Measurements from ENCODE around the gene TMEM26.

TMEM26 gene

DNA sequence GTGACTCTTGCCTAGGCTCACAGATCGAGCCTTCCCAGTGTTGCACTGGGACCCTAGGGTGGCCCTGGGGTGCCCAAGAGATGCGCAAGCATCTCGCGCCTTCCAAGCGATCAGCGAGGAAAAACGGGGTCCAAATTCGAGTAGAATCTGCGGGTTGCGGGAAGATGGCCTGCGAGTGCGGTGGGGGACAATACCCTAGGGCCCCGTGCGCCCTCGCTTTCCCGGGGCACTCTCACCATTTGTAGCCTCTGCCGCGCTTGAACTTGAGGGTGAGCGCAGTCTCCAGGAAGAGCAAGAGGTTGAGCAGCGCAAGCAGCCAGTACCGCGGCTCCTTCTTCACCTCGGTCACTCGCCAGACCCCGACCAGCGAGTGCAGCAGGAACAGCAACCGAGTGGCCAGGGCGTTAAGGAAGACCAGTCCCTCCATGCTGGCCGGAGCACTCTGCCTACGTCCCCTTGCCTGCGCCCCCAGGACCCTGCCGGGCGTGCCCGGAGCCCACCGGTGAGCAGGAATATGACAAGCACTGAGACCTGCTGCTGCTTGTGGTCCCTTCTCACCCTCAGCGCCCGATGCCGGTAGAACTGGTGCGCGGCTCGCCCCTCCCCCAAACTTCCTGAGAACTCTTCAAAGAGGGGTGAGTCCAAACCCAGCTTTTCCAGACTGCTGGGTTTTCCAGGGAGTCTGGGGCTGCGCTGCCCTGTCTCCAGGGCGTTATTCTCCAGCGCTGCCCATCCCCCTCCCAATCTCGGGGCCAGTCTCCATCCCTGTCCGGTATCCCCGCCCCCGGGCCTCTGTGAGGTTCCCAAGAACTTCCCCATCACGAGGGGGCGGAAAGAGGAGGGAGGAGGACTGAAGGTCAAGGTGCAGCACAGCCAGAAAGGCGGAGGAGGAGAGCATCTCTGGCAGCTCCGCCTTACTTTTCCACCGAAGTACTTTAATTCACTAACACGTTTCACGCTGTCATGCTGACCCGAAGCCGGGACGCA, at the start of gene TMEM26:
Gene TMEM26, minus strand, starts transcription at position 727 of the 987 bp plus-strand sequence. Its CDS starts 300 bp downstream, at position 427.
- FAIRE-seq = no peak

DNA sequence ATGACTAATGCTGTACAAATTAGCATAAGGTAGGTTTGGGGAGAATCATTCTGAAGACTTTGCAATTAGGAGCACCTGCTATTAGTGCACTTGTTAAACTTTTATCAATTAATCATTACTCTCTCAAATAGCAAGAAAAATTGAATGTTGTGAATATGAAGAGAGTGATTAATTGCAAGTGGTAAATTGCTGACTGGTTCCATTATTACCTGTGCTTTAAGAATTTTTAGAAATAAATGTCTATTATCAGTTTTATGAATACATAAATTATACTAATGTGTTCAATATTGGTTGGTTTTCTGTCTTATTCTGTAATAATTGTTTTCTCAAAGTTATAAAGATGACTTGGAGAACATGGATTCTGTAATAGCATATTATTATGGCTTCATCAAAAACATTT, 47.3 kb upstream of the TMEM26 start:
- no peak for FAIRE-seq

DNA sequence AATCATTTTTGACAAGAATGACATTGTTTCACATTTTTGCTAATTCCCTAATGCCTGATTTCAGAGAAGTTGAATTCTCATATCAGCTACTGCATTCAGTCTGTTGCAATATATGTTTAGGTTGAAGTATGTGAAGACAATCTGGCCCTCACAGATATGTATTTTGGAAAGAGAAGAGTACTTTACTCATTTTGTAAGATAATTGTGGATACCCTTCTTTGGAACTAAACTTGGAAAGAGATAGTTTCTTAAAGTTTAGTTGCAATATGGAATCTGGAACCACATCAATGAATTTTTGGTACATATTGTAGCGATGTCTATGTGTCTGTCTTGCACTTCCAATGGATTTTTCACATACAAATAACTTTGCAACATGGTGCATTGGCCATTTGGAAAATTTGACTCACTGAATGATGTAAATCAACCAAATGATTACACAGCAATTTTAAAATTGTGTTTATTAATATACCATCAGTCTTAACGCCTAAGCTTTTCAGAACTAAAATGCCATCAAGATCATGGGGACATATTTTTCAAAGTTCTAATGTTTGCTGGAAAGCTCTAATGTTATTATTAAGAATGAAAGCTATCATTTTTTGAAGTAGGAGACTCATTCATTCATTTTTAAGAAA, 39.3 kb upstream of the TMEM26 start:
- FAIRE-seq = no peak

DNA sequence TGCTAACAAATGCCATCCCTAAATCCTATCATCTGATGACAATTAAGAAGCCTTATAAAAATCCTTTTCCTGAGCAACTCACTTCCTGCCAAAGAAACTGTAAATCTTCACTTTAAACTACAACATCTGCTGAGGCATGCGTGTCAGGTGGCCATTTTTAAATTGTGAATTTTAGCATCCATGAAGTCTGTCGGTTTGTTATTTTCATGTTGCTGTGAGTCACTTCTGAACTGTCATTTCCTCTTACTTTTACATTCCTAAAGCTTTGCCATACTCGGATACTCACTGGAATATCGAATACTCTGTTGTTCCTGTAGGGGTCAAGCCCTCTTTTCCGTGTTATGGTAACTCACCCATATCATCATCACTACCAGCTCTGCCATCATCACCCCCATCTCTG, 34.3 kb upstream of the TMEM26 start:
- no peak for FAIRE-seq

DNA sequence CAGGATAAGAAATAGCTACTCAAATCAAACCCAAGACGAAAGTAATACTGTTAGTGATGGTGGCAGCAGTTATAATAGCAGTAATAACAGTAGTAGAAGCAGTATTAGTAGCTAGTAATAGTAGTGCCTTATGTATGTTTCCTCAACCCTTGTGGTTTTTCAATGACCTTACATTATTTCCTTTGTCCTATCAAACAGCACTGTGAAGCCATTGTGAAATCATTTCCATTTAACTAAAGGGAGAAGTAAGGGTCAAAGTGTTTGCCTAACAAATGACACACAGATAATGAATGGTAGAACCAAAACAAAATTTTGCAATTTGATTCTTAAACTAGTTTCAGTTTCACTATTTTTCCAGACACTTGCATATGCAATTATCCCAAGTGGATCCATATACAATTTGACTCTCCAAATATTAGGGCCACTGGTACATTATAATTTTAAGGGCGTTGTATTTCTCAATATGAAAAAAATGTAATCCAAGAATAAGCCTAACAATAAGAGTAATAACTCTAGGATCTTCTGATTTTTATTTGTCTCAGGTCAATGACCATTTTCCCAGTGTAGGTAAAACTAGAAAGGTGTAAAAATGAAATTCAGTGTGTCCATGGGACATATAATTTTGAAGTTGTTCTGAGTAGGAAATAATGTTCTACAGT, 33.7 kb upstream of the TMEM26 start:
- no peak for FAIRE-seq

DNA sequence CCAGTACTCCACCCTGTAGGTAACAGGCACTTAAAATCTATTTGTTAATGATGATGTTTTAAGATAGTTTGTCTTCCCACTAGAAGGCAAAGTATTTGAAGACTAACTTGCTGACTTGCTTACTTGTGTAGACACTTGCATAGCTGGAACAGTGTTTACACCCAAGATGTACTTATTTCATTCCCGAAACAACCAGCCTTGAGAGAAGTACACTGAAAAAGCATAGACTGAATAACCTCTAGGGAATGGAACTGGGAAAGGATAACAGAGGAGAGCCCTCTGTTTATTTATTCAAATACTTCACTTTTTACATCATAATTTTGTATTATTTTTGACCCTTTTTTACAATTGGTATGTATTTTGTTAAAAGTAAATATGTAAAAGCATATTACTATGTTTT, 33.1 kb upstream of the TMEM26 start:
- FAIRE-seq = no peak

DNA sequence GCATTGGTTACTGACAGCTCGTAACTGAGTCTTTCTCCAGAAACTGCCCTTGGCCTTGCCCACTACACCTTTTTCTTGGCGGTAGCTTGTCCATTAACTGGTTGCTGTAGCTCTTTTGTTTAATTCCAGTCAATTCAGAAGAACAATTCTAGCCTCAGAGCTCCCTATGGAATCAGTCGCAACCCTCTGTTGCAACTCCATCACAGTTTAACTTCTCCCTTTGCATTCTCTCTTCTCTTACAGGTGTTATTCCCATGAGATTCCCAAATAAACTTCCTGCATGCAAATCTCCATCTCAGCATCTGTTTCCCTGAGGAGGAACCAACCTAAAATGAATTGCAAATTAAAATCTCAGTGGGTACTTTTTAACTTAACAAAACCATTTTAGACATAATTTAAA, 28.4 kb upstream of the TMEM26 start:
- no peak for FAIRE-seq

DNA sequence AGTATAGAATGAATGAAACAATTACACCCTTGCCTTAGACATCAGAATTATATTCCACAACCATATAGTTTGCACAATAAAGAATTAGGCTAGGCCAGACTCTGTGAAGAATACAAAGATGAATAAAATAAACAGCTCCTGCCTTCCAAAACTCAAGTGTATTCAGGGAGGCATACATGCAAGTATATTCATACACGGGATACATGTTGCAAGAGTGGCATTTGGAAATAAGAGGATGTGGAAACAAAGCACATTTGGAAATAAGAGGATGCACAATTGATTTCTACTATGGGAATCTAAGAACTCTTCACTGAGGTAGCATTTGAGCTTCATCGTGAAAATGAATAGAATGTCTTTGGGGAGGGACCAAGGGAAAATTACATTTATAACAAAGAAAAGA, 27.0 kb upstream of the TMEM26 start:
- FAIRE-seq = no peak

DNA sequence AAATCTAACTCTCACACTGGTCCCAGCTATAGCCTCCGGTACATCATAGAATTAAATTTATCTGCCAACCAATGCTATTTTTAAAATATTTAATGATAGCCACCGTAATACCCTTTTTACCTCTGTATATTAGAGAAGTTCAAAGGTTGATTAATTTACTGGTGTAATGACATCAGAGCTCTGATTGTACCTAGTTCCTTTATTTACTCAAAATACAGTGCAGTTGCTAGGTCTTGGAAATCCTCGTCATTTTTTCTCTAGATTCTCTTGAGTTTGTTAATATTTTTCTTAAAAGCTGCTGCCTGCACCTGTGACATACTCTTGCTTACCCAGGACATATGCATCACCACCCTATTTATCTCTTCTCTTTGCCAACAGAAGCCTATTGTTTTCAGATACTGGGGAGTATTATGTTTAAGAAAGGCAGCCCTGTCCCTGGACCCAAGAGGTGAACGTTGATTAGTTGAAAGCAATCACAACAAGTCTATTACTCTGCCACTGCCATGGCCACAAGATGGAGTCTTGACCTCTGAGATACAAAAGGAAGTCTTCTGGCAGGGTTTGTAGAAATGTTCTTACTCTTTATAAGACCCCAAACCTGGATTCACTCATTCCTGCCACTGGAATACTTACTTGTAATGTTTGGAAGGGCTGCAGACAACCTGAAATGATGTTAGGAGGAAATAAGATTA, 25.6 kb upstream of the TMEM26 start:
- no peak for FAIRE-seq

DNA sequence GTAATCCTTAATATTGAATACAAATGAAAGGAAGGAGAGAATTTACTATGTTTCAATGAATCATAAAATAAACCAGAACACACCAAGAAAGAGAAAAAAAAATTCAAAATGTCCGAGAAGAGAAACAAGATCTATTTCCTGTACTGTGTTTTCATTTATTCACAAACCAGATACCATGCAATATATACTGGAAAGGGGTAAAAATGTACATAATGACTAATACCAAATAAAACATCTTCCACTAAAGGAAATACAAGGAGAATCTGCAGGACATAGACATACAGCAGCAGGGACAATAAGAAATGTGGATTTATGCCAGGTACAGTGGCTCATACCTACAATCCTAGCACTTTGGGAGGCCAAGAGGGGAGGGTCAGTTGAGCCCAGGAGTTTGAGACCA, 24.3 kb upstream of the TMEM26 start:
- FAIRE-seq = no peak

DNA sequence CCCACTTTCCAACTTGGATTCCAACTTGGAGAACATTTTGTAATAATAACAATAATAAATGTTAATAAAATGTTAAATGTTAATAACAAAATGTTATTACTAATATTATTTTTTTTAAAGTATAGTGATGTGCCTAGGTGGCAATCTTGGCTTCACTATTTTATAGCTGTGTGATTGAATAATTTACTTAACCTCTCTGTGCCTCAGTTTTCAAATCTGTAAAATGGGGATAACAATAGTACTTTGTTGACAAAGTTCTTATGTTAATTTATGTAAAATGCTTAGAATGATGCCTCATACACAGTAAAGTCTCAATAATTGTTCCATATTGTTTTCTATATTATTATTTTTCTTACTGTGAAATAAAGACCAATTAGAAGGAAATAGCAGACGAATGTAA, 23.3 kb upstream of the TMEM26 start:
- no peak for FAIRE-seq

DNA sequence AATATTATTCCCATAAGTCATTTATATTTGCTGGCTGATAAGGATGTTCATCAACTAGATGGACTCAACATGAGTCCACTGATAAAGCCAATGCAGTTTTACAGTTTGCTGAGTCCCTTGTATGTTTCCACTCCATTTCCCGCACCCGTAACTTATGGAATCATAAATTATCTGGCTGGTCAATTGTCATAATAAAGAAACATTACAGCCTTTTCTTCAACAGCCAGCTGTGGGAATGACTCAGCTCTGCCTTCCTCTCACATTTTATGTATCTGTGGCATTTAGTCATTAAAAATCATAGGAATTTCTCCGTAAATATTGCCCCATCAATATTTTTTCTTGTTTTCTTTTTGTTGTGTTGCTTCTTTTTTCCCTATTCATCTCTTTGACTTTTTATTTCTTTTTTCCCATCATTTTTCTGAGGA, 22.3 kb upstream of the TMEM26 start:
- FAIRE-seq = no peak

DNA sequence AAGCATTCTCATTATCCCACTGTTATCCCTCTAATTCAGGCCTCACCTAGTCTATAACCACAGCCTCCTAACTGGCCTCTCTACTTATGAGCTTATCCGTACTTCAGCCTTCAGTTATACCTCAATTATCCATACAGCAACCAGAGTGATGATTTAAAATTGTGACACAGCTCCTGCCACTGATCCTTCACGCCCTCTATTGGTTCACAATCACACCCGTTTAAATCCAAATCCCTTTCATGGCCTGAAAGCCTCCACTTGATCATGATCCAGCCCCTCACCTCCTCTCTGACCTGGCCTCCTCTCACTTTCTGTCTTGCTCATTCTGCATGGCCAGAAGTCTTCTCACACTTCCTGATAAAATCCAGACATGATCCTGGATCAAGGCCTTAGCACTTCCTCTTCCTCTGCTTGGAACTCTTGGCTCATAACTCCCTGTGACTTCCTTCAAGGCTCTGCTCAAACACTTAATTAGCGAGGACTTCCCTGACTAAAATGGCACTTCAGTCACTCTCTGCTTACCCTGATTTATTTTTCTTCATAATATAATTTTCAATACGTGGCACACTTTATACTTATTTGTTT, 19.0 kb upstream of the TMEM26 start:
- no peak for FAIRE-seq

DNA sequence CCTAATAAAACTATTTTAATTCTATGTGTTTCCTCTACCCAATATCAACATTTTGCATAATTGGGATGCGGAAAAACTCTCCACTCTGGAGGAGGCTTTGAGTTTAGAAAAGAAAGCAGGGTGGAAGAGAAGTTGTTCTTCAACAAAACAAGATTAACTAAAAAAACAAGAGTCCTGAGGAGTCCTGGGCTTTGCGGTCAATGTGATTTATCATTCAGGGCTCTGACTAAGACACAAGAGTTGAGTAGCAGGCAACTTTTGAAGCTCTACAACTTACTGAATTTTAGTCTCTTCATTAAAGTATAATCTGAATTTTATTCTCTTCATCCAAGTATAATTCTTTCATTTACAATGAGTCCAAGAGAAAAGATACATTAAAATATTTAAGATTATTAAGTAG, 18.3 kb upstream of the TMEM26 start:
- no peak for FAIRE-seq

DNA sequence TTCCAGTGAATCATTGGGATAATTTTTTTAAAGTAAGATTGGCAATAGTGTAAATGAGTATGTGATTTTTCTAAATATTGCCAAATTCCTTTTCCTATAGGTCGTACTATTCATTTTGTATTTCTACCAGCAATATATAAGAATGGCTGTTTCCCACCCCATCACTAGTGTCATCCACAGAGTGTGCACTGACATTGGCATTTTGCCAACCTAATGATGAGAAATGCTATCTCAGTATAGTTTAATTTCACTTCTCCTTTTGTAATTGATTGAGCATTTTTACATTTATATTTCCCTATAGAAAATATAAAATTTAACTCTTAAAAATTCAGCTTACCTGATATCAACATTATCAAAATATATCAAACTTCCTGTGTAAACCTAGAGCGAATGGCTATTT, 17.6 kb upstream of the TMEM26 start:
- FAIRE-seq = no peak

DNA sequence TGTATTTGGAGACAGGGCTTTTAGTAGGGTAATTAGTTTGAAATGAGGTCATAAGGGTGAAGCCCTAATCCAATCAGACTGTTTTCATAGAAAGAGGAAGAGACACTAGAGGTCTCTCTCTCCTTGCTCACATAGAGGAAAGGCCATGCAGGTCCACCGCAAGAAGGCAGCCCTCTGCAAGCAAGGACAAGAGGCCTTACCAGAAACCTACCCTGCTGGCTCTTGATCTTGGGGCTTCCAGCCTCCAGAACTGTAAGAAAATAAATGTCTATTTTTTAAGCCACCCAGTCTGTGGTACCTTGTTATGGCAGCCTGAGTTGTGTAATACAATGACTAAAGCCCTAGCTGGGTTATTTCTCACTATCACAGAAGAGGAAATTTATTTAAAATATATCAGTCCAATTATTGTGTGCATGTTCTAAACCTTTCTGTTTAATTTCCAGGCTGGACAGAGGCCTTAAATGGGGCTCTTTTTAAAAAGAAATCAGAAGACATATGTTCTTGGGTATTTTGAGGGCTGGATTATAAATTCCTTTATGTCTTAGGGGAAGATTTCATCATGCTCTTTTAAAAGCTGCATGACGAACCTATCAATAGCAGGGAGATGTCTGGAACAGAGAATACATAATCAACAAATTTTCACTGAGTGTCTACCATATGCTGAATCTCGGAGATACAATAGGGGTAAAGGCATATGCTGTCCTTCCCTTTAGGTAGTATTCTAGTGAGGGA, 12.9 kb upstream of the TMEM26 start:
- no peak for FAIRE-seq

DNA sequence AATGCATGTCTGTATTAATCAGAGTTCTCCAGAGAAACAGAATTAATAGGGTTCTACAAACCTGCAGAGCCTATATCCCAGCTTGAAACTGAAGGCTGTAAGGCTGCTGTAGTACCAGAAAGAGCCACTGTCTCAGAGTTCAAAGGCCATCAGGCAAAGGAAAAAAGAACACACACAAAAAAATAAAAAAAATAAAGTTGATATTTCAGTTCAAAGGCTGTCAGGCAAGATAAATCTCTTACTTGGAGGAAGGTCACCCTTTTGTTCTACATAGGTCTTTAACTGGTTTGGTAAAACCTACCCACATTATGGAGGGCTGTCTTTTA, 12.0 kb upstream of the TMEM26 start:
- no peak for FAIRE-seq

DNA sequence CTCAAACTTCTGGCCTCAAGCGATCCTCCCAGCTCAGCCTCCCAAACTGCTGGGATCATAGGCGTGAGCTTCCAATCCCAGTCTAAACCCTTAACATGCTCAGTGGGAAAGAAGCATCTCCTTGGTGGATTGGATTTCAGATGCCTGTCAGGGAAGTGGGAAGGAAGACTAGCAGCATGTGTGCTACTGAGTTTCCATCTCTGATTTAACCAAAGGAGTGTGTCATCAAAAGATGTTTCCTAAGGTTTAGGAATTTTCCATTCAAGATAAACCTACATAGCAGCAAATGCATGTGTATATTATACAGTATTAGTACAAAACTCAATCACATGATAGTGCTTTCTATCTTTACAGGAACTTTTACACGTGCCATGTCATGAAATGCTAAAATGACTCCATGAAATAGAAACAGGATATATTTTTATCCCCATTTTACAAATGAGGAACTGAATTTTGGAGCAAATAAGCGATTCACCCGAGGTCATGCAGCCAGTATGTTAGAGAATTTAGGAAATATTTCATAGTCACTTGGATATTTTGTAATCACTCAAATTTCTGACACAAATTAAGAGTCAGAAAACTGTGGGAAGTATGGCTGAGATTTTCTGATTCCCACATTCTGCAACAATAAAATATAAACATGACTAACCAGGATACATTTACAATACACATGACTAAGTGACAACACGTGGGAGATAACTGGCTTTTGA, 11.4 kb upstream of the TMEM26 start:
- no peak for FAIRE-seq

DNA sequence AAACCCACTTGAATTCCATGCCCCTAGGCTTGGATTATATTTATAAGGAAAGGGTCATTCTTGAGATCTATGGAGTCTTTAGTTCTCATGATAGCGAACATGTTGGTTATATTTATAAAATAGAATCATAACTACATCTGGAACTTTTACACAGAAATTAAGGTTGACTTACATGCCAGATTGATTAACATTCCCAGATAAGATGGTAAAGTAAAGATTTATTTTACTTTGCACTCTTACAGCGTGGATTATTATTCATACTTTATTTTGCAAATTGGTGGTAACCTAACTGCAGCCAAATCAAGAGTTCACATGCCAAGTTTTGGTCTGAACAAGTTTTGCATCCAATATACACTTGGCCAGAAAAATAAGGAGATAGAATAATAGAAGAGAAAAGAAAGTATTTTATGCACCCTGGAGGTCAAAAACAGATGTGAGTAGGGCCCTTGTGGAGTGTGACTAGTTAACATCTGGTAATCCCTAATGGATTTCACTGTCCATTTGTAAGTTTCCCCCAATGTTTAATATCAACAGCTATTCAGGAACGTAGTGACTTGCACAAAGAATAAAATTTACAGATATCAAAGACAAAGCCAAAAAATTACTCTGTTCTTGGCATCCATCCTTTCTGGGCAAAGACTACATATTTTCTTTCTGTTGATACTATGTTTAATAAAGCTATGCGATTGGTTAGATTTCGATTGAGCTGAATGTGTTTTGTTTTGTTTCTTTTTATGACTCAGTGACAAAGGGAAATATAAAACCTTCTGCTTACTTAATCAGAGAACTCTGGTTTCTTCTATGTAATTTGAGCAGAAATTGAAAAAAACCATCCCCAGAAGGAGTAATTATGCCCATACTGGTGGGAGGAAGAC, 10.1 kb upstream of the TMEM26 start:
- no peak for FAIRE-seq

DNA sequence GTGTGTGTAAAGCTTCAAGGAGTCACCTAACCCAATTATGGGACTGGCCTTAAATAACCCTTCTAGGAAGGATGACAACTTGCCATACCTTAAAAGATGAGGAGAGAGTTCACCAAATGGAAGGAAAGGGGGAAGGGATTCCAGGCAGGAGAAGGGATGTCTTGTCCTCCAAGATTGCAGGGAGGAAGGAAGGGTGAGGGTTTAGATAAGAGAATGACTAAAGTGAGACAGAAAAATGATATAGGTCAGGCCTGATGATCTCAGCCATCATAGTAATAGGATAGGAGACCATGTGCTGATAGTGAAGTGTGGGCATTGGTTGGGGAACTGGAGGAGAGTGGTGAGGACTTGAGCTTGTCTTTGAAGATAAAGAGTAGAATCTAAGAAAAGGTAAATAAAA, 7.7 kb upstream of the TMEM26 start:
- FAIRE-seq = no peak

DNA sequence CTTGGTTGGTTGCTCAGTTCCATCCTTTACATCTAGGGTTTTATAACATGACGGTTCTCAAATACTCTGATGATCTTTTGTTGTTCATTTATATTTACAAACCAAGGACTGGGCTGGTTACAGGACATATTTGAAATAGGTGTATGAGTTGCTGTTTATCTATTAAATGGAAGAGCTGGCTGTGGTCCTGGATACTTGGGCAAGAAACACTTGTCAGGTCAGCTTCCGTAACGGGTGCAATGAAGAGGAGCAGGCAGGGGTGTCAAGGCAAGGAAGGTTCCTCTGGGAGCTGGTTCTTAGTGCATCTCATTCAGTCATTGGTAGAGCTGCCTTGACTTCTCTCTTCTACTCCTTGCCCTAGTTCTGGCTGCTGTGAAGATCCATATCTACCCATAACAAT, 4.8 kb upstream of the TMEM26 start:
- FAIRE-seq = no peak
